GM12801 (cell line): Measurements from ENCODE around the gene ELFN1.

Experiments
- TF ChIP-seq, protein P1 (sequence below): IDR thresholded peaks from one replicate; pipeline ENCODE4 v1.5.1; 2011; ENCODE audit warnings: control low read depth; ENCODE audit not compliant: insufficient read length; ENCODE audit errors: extremely low read depth

The ELFN1 gene

DNA sequence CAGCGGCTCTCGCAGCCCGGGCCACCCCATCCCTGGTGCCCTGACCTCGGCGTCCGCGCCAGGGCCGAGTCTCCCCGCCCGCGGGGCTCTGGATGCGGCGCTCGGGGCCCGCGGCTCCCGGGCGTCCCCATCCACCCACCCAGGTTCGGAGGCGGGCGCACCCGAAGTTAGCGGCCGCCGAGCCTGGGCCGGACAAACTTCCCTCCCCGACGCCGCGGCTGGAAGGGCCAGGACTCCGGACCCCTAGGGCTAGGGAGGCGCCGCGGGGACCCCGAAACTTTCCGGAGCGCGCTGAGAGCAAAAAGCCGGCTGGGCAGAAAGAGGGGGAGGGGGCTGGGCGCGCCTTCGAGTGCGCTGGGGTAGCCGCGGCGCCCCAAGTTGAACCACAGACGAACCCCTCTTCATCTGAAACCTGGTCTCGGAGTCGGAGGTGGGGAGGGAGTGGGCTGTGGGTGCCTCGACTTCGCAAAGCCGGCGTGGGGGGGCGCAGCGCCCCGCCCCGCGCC lies 3.7 kb upstream of the ELFN1 start:
- TF ChIP-seq, protein P1, sequence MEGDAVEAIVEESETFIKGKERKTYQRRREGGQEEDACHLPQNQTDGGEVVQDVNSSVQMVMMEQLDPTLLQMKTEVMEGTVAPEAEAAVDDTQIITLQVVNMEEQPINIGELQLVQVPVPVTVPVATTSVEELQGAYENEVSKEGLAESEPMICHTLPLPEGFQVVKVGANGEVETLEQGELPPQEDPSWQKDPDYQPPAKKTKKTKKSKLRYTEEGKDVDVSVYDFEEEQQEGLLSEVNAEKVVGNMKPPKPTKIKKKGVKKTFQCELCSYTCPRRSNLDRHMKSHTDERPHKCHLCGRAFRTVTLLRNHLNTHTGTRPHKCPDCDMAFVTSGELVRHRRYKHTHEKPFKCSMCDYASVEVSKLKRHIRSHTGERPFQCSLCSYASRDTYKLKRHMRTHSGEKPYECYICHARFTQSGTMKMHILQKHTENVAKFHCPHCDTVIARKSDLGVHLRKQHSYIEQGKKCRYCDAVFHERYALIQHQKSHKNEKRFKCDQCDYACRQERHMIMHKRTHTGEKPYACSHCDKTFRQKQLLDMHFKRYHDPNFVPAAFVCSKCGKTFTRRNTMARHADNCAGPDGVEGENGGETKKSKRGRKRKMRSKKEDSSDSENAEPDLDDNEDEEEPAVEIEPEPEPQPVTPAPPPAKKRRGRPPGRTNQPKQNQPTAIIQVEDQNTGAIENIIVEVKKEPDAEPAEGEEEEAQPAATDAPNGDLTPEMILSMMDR: no peak

DNA sequence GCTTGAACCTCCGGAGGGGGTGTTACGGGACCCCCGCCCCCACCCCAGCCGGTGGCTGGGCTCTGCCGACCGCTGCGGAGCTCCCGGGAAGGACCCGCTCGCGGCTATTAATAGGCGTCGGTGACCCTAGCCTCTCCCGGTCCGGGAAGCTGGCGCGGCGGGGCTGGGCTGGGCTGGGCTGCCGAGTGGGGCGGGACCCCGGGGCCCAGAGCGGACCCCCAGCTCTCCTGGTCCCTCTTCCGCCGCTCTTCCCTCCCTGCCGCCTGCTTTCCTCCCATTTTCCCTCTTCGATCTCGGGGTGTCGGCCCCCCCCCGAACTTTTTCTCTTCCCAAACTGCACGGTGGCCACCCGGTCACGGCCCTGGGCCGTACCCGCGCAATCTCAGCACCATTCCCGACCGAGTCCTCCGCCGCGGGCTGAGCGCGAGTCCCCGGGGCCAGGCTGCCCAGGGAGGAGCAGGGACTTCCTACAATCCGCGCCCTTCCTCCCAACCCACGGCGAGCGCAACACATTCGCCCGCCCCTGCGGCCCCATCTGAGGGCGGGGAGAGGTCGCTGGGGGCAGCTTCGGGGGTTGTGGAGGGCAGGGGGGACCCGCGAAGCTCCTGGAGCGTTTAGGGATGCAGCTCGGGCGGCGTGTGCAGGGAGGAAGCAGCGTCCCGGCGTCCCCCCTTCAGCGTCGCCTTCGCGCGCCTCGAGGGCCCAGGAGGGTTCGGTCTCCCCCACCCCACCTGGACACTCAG lies 3.1 kb upstream of the ELFN1 start:
- TF ChIP-seq, protein P1: no peak

DNA sequence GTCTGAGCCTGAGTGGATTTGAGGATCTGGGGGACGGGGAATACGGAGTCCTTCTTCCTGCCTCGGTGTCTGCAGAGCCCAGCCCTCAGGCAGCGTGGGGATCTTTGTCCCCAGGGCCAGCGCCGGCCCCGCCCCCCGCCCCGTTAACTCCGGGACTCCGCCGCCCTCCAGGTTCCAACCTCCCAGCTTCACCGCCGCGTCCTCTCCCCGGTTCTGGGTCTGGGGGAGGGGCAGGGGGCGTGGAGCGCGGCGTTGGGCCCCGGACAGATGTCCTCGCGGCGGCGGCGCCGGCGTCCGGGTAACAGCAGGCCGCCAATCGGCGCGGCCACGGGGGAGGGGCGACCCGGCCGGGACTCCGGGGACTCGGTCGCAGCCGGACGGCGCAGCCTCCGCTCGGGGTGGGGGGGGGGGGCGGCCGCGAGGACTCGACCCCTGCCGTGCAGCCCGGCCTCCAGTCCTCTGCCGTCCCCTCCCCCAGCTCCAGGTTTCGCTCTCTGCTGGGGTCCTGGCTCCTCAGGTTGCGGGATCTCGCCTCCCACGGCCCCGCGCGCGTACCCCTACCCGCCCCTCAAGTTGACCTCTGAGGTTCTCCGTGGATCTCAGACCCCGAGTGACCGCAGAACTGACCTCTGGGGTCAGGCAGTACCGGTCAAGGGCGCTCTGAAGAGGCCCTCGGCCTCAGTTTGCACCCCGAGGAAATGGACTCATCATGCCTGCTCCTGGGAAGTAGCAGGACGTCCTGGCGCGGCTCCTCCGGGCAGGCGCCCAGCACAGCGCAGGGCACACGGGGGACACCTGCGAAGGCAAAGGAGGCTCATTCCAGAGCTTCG lies 2.3 kb upstream of the ELFN1 start:
- TF ChIP-seq, protein P1: no peak

DNA sequence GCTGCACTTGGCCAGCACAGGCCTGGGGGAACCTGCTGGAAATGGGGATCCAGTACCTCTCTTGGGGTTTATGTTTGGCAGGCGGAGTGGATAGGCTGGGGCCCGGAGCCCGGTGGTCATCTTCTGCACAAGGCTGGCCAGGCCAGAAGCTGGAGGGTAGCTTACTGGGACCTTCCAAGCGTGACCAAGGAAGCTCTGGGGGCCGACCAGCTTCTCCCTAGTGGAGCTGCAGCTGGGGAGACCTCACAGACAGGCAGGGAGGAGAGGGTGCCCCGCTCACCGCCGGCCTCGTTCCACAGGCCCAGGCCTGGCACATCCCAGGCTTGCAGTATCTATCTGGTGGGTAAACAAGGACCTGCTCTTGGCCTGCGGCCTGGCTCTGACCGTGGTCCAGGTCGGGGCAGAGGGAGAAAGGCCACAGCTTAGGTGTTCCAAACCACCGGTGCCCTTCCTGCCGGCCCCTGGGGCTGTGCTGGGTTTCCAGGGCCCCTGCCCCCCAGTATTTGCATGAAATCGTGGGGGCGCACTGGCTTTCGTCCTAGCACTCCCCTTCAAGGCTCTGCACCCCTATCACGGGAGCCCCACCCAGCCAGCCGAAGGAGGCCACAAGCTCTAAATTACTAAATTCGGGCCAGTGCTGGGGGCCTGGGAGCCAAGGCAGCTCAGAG lies 1.5 kb upstream of the ELFN1 start:
- TF ChIP-seq, protein P1: no peak

DNA sequence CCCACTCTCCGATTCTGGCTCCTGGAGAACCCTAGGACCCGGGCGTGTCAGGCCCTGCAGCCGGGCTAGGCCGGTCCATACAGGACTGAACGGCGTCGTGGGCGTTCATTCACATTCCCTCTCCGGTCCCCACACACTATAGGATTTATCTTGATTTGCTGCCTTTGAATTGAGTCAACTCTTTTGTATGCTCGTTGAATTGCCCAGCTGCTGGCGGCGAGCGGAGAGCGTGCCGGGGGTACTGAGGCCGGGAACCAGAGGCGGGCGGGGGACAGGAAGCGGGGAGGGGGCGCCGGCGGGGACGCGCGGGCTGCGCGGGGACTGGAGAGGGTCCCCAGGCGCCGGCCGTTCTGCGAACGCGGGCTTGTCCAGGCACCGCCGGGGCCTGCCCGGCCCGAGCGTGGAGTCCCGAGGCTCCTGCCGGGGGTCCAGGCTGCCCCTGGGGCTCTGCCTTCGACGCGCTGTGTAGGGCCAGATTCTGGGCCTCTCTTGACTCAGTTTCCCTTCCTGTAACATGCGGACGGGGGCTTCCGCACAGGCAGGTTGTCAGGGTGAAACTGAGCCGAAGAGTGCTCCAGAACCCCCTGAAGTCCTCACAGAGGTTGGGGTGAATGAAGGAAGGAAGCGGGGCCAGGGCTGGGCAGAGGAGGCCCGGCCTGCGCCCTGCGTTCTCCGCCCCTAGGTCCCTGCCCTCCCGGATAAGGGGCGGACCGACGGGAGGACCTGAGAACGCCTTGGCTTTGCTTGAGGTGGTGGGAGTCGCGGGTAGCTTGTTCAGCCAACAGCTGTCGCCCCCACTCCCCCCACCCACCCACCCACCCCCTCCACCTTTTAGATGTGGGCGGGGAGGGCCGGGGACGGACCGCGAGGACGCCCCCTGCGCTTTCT lies 769 bp upstream of the ELFN1 start:
- TF ChIP-seq, protein P1: no peak

DNA sequence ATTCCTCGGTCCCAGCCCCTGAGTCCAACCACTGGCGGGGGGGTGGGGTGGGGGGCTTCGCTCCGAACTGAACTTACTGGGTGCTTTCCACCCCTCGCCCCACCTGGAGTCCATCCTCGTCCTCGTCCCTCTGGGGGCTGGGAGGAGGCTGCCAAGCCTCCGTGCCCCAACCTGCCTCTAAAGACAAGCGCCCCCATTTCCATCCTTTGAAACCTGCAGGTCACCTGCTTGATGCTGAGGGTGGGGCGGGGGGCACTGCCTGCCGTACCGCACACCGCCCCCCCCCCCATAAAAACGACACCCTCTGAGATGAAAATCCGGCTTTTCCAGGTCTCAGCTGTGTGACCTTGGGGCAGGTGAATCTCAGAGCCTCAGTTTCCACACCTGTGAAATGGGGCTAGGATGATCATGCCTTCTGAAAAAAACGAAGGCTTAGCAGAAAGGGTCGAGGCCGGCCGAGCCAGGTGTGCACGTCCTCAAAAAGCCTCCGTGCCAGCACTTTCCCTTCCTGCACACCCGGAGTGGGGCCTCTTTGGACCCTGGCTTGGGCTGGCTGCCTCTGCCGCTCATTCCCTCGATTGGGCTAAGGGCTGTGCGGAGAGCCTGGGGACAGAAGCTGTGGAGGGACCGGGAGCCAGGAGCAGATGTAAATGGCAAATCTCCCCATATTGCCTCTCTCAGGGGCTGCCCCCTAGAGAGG lies 967 bp downstream of the ELFN1 start:
- TF ChIP-seq, protein P1: no peak
